SIG-M5 treated with dmso at 0.1 percent for 504 hours (cell line): ENCODE data around the gene RNF5.
A peak's percentile ranks its signal among the peaks of the same experiment; 100 is the strongest.

ENCODE experiments used
- DNase-seq: peaks from one replicate; lab custom pipeline; 2025; ENCODE audit not compliant: unreplicated experiment; lab: John Stamatoyannopoulos, UW

Gene RNF5

DNA sequence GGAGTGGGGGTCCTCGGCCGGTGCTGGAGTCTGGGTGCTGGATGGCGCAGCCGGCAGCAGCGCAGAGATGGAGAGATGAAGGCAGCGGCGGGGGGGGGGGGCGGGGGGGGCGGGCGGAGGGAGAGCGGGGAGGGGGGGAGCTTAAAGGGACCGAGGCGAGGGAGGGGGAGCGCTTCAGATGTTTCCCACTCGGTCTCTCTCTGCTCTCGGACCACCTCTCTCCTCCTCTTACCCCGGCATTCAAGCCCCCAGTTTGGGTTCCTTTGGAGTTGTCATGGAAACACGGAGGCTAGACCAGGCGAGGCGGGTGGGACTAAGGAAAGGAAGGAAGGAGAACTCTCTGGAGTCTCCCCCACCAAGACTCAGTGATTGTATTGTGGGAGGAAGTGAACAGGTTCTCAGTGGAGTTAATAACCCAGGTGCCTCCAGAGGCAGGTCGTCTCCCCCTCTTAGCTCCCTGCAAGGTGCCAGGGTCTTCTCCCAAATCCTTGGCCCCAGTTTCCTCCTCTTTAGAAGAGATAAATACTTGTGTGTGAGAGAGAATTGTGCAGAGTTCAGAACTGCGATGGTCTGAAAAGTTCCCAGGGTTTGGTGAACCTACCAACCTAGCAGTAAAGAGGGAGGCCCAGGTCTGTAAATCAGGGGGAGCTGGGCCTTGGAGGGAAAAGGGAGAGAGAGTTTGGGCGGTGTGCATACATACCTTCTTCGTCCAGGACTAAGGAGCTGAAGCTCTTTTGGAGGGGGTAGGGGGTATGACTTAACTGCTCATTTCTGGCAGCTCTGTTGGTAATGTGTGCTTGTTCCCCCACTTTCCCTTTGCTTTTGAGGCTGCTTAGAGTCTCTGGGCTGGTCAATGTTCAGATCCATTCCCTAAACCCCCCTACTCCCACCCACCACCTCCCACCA is 26.1 kb upstream of the RNF5 start, which contains the start of gene PRRT1:
TSS of gene PRRT1 (minus strand) at position 77 of the 906 bp plus-strand sequence. CDS start 112 bp downstream, outside the sequence.
- no peak for DNase-seq

- no peak for DNase-seq
Measured at GRCh38 chr6:32152769-32153563, 25.2 kb upstream of the RNF5 start.

- DNase-seq: peak; percentile 83
Measured at GRCh38 chr6:32153564-32154513, 24.4 kb upstream of the RNF5 start, which contains the start of gene PPT2. Gene PPT2, plus strand, starts transcription at chr6:32154141. Its CDS starts 454 bp downstream, at chr6:32154595.

DNA sequence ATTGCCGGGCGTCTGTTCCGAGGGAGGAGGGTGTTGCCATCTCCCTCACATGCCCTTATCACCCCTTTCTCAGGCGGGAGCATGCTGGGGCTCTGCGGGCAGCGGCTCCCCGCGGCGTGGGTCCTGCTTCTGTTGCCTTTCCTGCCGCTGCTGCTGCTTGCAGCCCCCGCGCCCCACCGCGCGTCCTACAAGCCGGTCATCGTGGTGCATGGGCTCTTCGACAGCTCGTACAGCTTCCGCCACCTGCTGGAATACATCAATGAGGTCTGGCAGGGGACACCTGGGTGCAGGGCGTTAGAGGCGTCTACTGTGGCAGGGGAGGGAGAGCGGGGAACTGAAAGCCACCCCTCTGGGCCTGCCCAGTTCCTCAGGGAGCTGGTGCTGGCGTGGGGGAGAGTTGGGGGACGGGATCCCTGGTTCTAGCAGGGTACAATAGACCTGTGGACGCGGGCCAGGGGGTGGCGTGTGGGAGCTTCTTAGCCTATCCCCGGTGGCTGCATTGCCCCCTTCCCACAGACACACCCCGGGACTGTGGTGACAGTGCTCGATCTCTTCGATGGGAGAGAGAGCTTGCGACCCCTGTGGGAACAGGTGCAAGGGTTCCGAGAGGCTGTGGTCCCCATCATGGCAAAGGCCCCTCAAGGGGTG is 23.6 kb upstream of the RNF5 start:
- DNase-seq: peak; percentile 56

GRCh38 chr6:32156891-32157290 is 21.3 kb upstream of the RNF5 start:
- no peak for DNase-seq

- no peak for DNase-seq
Measured at GRCh38 chr6:32158052-32158451, 20.2 kb upstream of the RNF5 start.

DNA sequence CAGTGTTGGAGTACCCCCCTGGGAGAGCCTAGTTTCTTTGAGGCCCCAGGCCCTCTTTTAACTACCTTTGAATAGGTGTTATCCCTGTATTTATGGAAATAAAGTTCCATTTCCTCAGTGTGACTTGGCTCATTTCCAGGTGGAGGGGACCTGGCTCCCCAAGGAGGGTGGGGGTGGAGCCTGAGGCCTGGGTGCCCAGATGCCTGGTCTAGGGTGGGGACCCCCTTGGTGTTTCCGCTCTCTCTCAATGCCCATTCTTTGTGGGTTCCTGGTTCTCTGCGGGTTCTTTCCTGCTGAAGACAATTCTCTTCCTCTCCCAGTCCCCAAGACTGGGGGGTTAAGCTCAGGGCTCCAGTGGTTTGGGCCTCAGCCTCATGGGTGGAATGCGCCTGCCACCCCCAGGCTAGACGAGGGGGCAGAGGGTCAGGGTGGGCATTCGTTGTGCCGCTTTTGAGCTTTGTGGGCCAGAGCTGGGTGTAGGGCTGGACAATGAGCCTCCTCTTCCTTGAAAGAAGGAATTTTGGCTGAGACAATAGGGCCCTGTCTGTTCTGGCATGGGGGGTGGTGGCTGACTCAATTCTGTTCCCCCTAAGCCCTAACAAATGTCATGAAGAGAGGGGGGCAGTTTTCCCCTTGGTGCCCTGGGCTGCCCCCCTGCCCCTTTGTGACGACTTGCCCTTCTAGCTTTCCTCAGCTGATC is 14.5 kb upstream of the RNF5 start:
- no peak for DNase-seq

GRCh38 chr6:32164295-32164694 is 13.9 kb upstream of the RNF5 start, which contains the start of gene EGFL8:
Gene EGFL8, plus strand, starts transcription at chr6:32164595. Its CDS starts 1,571 bp downstream, at chr6:32166166.
- no peak for DNase-seq

DNA sequence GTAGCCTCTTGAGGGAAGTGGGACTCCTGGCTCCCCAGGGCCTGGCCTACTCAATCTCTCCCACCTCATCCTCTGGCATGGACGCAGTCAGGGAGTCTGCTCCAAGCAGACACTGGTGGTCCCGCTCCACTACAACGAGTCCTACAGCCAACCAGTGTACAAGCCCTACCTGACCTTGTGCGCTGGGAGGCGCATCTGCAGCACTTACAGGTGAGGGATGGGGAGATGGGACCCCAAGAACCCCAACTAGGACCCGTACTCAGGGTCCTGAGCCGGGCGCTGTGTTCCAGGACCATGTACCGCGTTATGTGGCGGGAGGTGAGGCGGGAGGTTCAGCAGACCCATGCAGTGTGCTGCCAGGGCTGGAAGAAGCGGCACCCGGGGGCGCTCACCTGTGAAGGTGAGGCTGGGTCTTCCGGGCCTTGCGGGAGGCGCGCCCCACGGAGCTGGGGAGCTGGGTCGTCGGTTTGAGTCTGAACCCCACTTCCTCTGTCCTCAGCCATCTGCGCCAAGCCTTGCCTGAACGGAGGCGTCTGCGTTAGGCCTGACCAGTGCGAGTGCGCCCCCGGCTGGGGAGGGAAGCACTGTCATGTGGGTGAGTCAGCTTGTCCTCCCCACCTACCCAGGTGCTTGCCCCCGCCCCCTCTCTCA is 11.7 kb upstream of the RNF5 start:
- DNase-seq: no peak

GRCh38 chr6:32167154-32167760 is 10.9 kb upstream of the RNF5 start:
- no peak for DNase-seq

DNA sequence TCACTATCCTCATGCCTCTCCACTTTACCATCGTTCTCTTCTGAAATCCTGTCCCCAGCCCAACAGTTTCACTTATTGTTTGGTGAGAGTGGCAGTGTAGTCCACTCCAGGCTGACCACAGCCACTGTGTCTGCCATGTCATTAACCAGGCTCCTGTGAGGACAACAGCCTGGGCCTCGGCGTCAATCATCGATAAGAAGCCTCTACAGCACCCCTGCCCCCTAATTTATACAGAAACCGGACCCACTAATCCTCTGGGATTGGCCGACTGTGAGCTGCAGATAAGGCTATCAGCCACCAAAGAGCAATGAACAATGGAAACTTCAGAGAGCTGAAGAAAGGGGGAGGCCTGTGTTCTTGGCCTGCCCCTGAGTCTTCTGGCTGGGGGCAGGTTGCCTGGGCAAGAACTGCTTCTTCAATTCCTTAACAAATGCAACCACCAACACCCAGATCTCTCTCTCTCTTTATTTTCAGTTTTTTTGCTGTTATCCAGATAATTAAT is 10.4 kb upstream of the RNF5 start:
- DNase-seq: no peak

DNA sequence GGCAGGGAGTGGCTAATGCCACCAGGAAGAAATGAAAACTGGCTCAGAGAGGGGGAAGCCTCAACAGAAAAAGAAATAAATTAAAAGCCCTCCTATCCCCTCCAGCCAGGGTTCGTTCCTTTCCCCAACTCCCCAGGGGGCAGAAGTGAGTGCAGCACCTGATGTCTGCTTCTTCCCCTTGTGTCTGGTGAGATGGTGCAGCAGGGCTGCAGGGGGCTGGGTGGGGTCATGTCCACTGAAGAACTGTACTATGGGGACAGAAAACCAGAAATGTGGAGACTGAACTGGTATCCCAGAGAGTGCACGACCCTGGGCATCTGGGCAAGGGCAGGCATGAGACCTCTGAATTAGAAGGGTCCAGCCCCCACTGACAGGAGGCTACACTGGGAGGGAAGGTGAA is 9.9 kb upstream of the RNF5 start:
- no peak for DNase-seq

- DNase-seq: no peak
Measured at GRCh38 chr6:32168807-32169591, 9.2 kb upstream of the RNF5 start.

DNA sequence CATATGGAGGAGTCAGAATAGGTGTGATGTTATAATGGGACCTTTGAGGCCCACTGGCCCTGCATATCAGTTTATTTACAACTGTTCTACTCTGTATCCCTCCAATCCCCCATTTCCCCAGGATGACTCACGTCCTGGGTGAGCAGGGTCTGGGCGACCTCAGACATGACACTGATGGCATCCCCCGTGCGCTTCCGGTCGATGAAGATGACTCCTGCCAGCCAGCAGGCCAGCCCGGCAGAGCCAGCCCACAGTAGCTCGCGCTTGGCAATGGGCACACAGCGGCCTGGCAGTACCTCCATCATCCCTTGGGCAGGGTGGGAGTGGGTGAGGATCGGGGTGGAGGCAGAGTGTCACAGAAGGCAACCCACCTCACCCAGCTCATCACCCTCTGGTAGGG is 7.9 kb upstream of the RNF5 start:
- DNase-seq: no peak

DNA sequence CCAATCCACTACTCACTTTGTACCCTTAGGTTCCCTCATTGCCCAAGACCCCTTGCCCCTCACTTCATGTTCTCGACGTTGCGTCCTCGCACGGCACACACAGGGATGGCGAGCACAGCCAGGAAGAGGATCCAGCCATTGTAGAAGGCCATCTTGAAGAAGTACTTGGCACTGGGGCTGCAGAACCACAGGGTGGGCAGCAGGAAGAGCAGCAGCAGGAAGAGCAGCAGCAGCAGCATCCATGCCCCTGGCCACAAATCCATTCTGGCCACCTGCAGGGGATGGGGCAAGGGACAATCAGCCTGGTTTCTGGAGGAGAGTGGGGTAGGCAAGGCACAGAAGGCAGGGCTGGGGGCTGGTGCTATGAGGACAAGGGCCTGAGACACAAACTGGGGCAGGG is 7.0 kb upstream of the RNF5 start:
- no peak for DNase-seq

GRCh38 chr6:32173051-32173727 is 5.0 kb upstream of the RNF5 start:
- DNase-seq: no peak

DNA sequence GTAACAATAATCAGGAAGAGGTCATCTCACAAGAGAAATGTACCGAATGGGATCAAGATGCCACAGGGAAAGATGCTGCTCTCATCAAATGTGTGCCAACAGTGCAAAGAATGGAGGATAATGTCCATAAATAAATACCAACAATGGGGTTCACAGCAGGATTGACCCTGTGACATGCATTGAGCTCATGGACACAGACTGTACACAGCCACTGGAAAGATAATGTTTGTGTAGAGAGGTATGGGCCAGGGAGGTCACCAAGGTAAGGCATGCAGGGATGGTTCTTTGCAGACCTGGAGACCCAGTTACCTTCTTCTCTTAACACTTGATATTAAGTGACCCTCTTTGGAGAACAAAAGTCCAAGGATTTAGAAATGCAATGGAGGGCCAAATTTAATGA is 3.8 kb upstream of the RNF5 start:
- no peak for DNase-seq
